Keratinocyte (primary cell): ENCODE measurements around the gene S100A7.

Experiments used
- EZH2 ChIP-seq: IDR thresholded peaks from one replicate; pipeline ENCODE4 v1.6.1; 2012; ENCODE audit warnings: inconsistent platforms, mild to moderate bottlenecking, low read length, moderate library complexity
- TF ChIP-seq, protein P1 (sequence below), 3 experiments: IDR thresholded peaks in 1 of 3; conservative IDR thresholded peaks in 1 of 3; optimal IDR thresholded peaks in 1 of 3; 2 replicates in 2 of 3; 3 replicates in 1 of 3; pipeline versions ENCODE3 to v1.5.1; 2011; ENCODE audit warnings: low read length in 3 of 3, mild to moderate bottlenecking in 3 of 3, moderate library complexity in 2 of 3, control low read depth in 1 of 3, inconsistent platforms in 1 of 3; ENCODE audit not compliant: insufficient read depth in 2 of 3; ENCODE audit errors: extremely low read depth in 1 of 3

DNA sequence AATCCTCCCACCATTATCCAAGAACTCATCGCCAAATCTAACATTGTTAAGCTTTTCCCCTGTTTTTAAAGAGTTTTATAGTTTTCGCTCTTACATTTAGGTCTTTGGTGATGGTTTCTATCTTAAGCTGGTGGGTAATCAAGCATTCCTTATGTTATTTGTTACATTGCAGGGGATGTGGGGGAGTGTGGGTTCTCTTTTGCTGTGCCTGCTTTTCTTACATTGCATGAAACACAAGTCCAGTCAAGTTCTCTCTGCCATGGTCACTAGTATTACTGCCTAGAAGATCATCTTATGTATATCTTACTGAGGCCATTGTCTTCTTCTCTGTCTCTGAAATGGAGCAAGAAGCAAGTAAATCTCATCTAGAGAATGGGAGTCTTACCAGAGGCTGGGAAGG, 27.3 kb upstream of the S100A7 start:
- TF ChIP-seq, protein P1, sequence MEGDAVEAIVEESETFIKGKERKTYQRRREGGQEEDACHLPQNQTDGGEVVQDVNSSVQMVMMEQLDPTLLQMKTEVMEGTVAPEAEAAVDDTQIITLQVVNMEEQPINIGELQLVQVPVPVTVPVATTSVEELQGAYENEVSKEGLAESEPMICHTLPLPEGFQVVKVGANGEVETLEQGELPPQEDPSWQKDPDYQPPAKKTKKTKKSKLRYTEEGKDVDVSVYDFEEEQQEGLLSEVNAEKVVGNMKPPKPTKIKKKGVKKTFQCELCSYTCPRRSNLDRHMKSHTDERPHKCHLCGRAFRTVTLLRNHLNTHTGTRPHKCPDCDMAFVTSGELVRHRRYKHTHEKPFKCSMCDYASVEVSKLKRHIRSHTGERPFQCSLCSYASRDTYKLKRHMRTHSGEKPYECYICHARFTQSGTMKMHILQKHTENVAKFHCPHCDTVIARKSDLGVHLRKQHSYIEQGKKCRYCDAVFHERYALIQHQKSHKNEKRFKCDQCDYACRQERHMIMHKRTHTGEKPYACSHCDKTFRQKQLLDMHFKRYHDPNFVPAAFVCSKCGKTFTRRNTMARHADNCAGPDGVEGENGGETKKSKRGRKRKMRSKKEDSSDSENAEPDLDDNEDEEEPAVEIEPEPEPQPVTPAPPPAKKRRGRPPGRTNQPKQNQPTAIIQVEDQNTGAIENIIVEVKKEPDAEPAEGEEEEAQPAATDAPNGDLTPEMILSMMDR (optimal IDR thresholded peaks at IDR 0.05 in 1 of 3, IDR thresholded peaks at IDR 0.05 in 1 of 3, conservative IDR thresholded peaks at IDR 0.05 in 1 of 3; ENCODE audit: extremely low read depth in 1 of 3, insufficient read depth in 2 of 3, low read length in 3 of 3): no peak
- no peak for TF ChIP-seq EZH2
